HG02623 (cell line): ENCODE measurements around the gene HPCAL1.

Source experiments
- ATAC-seq: cut with Tn5 transposase; IDR thresholded peaks from one replicate; pipeline ENCODE4 v1.9.1; 2021; ENCODE audit warnings: moderate library complexity; ENCODE audit not compliant: unreplicated experiment

HPCAL1 gene

GRCh38 chr2:10385501-10385900, 82.8 kb downstream of the HPCAL1 start:
- no peak for ATAC-seq

GRCh38 chr2:10385933-10386773, 83.4 kb downstream of the HPCAL1 start:
- ATAC-seq, result no peak

- ATAC-seq, result no peak
These were observed 84.3 kb downstream of the HPCAL1 start for GRCh38 chr2:10387033-10387432.

GRCh38 chr2:10388954-10389560, 86.4 kb downstream of the HPCAL1 start:
- ATAC-seq, result no peak

GRCh38 chr2:10389573-10389972, 86.9 kb downstream of the HPCAL1 start:
- ATAC-seq, result no peak

- no peak for ATAC-seq
These were observed 87.7 kb downstream of the HPCAL1 start for GRCh38 chr2:10390369-10390801.

GRCh38 chr2:10392100-10392499, 89.4 kb downstream of the HPCAL1 start:
- no peak for ATAC-seq

- no peak for ATAC-seq
These were observed 89.8 kb downstream of the HPCAL1 start for GRCh38 chr2:10392548-10392947.

- ATAC-seq, result no peak
These were observed 90.4 kb downstream of the HPCAL1 start for GRCh38 chr2:10392951-10393639.

- no peak for ATAC-seq
These were observed 90.9 kb downstream of the HPCAL1 start for GRCh38 chr2:10393640-10393982.

- ATAC-seq, result no peak
These were observed 93.2 kb downstream of the HPCAL1 start for GRCh38 chr2:10395893-10396292.

- ATAC-seq, result no peak
These were observed 93.8 kb downstream of the HPCAL1 start for GRCh38 chr2:10396464-10396863.

GRCh38 chr2:10397297-10397875, 94.7 kb downstream of the HPCAL1 start:
- ATAC-seq, result no peak

GRCh38 chr2:10397878-10398277, 95.2 kb downstream of the HPCAL1 start:
- ATAC-seq, result no peak

GRCh38 chr2:10398496-10398895, 95.8 kb downstream of the HPCAL1 start:
- no peak for ATAC-seq

- ATAC-seq, result no peak
These were observed 96.7 kb downstream of the HPCAL1 start for GRCh38 chr2:10399358-10399757.

GRCh38 chr2:10400002-10400401, 97.3 kb downstream of the HPCAL1 start:
- no peak for ATAC-seq

GRCh38 chr2:10400568-10400977, 97.9 kb downstream of the HPCAL1 start:
- ATAC-seq, result no peak

- no peak for ATAC-seq
These were observed 98.6 kb downstream of the HPCAL1 start for GRCh38 chr2:10400978-10401951.

- no peak for ATAC-seq
These were observed 99.4 kb downstream of the HPCAL1 start for GRCh38 chr2:10402062-10402585.
